H9 (cell line): ENCODE data around the gene CD79B. TPM values are rescaled to one million over a fixed set of nuclear protein-coding genes. Genes with fewer than 3 reads are reported as not detected.
A peak's percentile ranks its signal among the peaks of the same experiment; 100 is the strongest.

Source experiments
- DNase-seq: peaks from one replicate; pipeline ENCODE4 v3.0.0-alpha.2; 2017
- H2AFZ ChIP-seq: one replicate; pipeline ENCODE4 v1.6.1; 2013; ENCODE audit warnings: mild to moderate bottlenecking, low read length, control low read depth, moderate library complexity
- H2AK5ac ChIP-seq: 2 replicates; pipeline ENCODE4 v1.6.1; 2013; ENCODE audit warnings: low read length, control low read depth, mixed read lengths; ENCODE audit not compliant: insufficient read length
- H2BK120ac ChIP-seq: one replicate; pipeline ENCODE4 v1.6.1; 2013; ENCODE audit warnings: low read depth, mild to moderate bottlenecking, low read length, control low read depth, inconsistent platforms; ENCODE audit not compliant: poor library complexity, severe bottlenecking
- H2BK12ac ChIP-seq: 2 replicates; pipeline ENCODE4 v1.6.1; 2013; ENCODE audit warnings: low read length, control low read depth, mixed read lengths, low read depth; ENCODE audit not compliant: insufficient read length
- H2BK15ac ChIP-seq: 2 replicates; pipeline ENCODE4 v1.6.1; 2013; ENCODE audit warnings: low read depth, low read length, control low read depth
- H2BK20ac ChIP-seq: one replicate; pipeline ENCODE4 v1.6.1; 2013; ENCODE audit warnings: low read depth, mild to moderate bottlenecking, low read length, control low read depth, inconsistent platforms; ENCODE audit not compliant: poor library complexity, severe bottlenecking
- H2BK5ac ChIP-seq: 2 replicates; pipeline ENCODE4 v1.6.1; 2013; ENCODE audit warnings: low read length, control low read depth, mixed read lengths; ENCODE audit not compliant: insufficient read length
- H3K14ac ChIP-seq: 2 replicates; pipeline ENCODE4 v1.6.1; 2013; ENCODE audit warnings: low read length, control low read depth; ENCODE audit not compliant: insufficient read depth
- H3K18ac ChIP-seq: 2 replicates; pipeline ENCODE4 v1.6.1; 2013; ENCODE audit warnings: low read depth, mild to moderate bottlenecking, mixed read lengths, low read length, control low read depth; ENCODE audit not compliant: insufficient read length
- H3K23ac ChIP-seq: 2 replicates; pipeline ENCODE4 v1.6.1; 2013; ENCODE audit warnings: low read length, control low read depth, mixed read lengths, low read depth; ENCODE audit not compliant: insufficient read length
- H3K23me2 ChIP-seq: 2 replicates; pipeline ENCODE4 v1.6.1; 2013; ENCODE audit warnings: low read depth, mild to moderate bottlenecking, mixed read lengths, low read length, control low read depth; ENCODE audit not compliant: insufficient read length, poor library complexity, severe bottlenecking
- H3K27ac ChIP-seq: 2 replicates; pipeline ENCODE4 v1.5.1; 2013; ENCODE audit warnings: low read length, control low read depth, mixed read lengths, low read depth; ENCODE audit not compliant: insufficient read length
- H3K27me3 ChIP-seq: 2 replicates; pipeline ENCODE4 v1.6.1; 2013; ENCODE audit warnings: low read length, control low read depth, inconsistent platforms; ENCODE audit not compliant: insufficient read depth
- H3K4ac ChIP-seq: 2 replicates; pipeline ENCODE4 v1.6.1; 2013; ENCODE audit warnings: low read depth, mild to moderate bottlenecking, control low read depth, inconsistent platforms, low read length, moderate library complexity
- H3K4me1 ChIP-seq: 2 replicates; pipeline ENCODE4 v1.6.1; 2013; ENCODE audit warnings: low read length, control low read depth, inconsistent platforms; ENCODE audit not compliant: insufficient read depth
- H3K4me2 ChIP-seq: 2 replicates; pipeline ENCODE4 v1.6.1; 2013; ENCODE audit warnings: low read length, control low read depth, mixed read lengths; ENCODE audit not compliant: insufficient read length, insufficient read depth
- H3K56ac ChIP-seq: 2 replicates; pipeline ENCODE4 v1.6.1; 2013; ENCODE audit warnings: low read depth, mild to moderate bottlenecking, mixed read lengths, low read length, control low read depth; ENCODE audit not compliant: insufficient read length
- H3K79me1 ChIP-seq: 2 replicates; pipeline ENCODE4 v1.6.1; 2013; ENCODE audit warnings: low read depth, mild to moderate bottlenecking, moderate library complexity, low read length, control low read depth, inconsistent platforms; ENCODE audit not compliant: insufficient read depth, poor library complexity, severe bottlenecking
- H3K79me2 ChIP-seq: 2 replicates; pipeline ENCODE4 v1.6.1; 2013; ENCODE audit warnings: low read length, control low read depth, inconsistent platforms; ENCODE audit not compliant: insufficient read depth
- H3K9ac ChIP-seq: 2 replicates; pipeline ENCODE4 v1.6.1; 2013; ENCODE audit warnings: low read length, control low read depth, mixed read lengths; ENCODE audit not compliant: insufficient read length; ENCODE audit errors: extremely low read depth
- H3K9me3 ChIP-seq: one replicate; pipeline ENCODE4 v1.6.1; 2013; ENCODE audit warnings: low read depth, low read length, inconsistent platforms; ENCODE audit not compliant: control insufficient read depth
- H3T11ph ChIP-seq: one replicate; pipeline ENCODE4 v1.6.1; 2013; ENCODE audit warnings: mild to moderate bottlenecking, low read length, control low read depth, inconsistent platforms
- H4K20me1 ChIP-seq: one replicate; pipeline ENCODE4 v1.6.1; 2013; ENCODE audit not compliant: control insufficient read depth, insufficient read length, insufficient read depth
- H4K5ac ChIP-seq: 2 replicates; pipeline ENCODE4 v1.6.1; 2013; ENCODE audit warnings: low read depth, mild to moderate bottlenecking, mixed read lengths, low read length, control low read depth; ENCODE audit not compliant: insufficient read length
- H4K8ac ChIP-seq: replicated peaks from 2 replicates; pipeline ENCODE4 v1.6.1; 2013; ENCODE audit warnings: low read length, control low read depth, mixed read lengths, low read depth; ENCODE audit not compliant: insufficient read length
- H4K91ac ChIP-seq: 2 replicates; pipeline ENCODE4 v1.6.1; 2013; ENCODE audit warnings: low read depth, mild to moderate bottlenecking, moderate library complexity, mixed read lengths, low read length, control low read depth; ENCODE audit not compliant: insufficient read length
- H3K27ac Mint-ChIP-seq, 3 experiments: 2 replicates in 2 of 3; 3 replicates in 1 of 3; pipeline ENCODE4 v1.8.0; 2020 to 2021; ENCODE audit warnings: mixed read lengths in 3 of 3, mild to moderate bottlenecking in 1 of 3, moderate library complexity in 1 of 3
- H3K27me3 Mint-ChIP-seq: 2 replicates; pipeline ENCODE4 v1.8.0; 2021; ENCODE audit warnings: low read depth, mild to moderate bottlenecking, moderate library complexity, mixed read lengths
- H3K36me3 Mint-ChIP-seq, 3 experiments: 2 replicates in 2 of 3; 3 replicates in 1 of 3; pipeline ENCODE4 v1.8.0; 2020 to 2021; ENCODE audit warnings: low read depth in 3 of 3, mixed read lengths in 3 of 3; ENCODE audit not compliant: insufficient read depth in 1 of 3
- H3K4me1 Mint-ChIP-seq, 2 experiments: 2 replicates each; pipeline ENCODE4 v1.8.0; 2020; ENCODE audit warnings: mixed read lengths in 2 of 2
- H3K4me3 Mint-ChIP-seq, 2 experiments: 2 replicates in 1 of 2; 3 replicates in 1 of 2; pipeline ENCODE4 v1.8.0; 2020 to 2021; ENCODE audit warnings: mild to moderate bottlenecking in 2 of 2, mixed read lengths in 2 of 2, moderate library complexity in 1 of 2
- H3K9me3 Mint-ChIP-seq, 2 experiments: 2 replicates in 1 of 2; 3 replicates in 1 of 2; pipeline ENCODE4 v1.8.0; 2020; ENCODE audit warnings: mild to moderate bottlenecking in 2 of 2, mixed read lengths in 2 of 2, moderate library complexity in 1 of 2
- WGBS: extraction: QIAGEN DNeasy Blood & Tissue Kit; methylation state at CpG from one replicate; pipeline ENCODE4 v1.1.7; 2013; ENCODE audit warnings: missing lambda C conversion rate, low lambda C conversion rate, mixed read lengths; ENCODE audit not compliant: insufficient read length; ENCODE audit errors: extremely low coverage; 5-methylcytosine and 5-hydroxymethylcytosine counted together
- total RNA-seq: library from RNA; stranded (reverse); gene quantifications from 2 replicates; pipeline ENCODE4 v1.2.1, GENCODE V29; 2021
- TF ChIP-seq, protein P1 (sequence below): fragments of 200-600 bp; sonication (generic); conservative IDR thresholded peaks from 3 replicates; pipeline ENCODE4 v1.8.0; 2021; ENCODE audit warnings: antibody characterized with exemption, mild to moderate bottlenecking

The CD79B gene
- total RNA-seq, 1 experiment from 2014 or later = 0.96 TPM

DNA sequence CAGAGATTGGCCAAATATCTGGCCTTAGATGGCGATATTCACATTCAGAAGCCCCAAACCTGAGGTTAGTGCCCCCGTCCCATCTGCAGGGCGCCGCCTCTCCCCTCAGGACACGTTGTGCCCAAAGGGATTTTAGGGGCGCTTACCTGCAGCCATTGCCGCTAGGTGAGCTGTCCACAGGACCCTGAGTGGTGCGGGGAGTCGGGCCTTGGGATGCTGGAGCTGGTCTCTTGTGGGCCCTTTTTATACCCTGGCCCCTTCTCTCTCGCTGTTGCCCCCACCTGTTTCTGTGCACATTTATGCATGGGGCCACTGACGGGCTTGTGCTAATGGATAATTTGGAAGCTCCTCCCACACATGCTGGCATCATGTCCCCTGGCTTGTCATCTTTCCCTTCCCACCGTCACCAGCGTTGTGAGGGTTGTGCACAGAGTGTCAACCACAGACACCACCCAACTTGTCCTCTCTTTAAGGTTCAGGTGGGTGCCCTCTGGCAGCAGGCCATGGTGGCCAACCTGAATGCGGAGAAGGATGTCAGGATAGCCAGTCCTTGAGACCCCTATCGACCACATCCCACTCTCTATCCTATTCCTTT lies 21.0 kb downstream of the CD79B start, which contains the start of gene CSHL1:
CSHL1 (minus strand) TSS at position 218 of the 595 bp plus-strand sequence; CDS start at position 156, 62 bp downstream.
- Histone ChIP-seq H3K23me2 (no peaks in the 10 kb centered on the region), H2BK5ac (no peak within 1 kb of the TSS), H3K4me2 (peak within 1 kb of the TSS; percentile 2), H4K8ac (no peak within 1 kb of the TSS), H3K27ac (no peak within 1 kb of the TSS), H2BK120ac (no peak within 1 kb of the TSS), H2AFZ (no peak within 1 kb of the TSS), H4K5ac (no peak within 1 kb of the TSS), H3K79me1 (no peaks in the 10 kb centered on the region), H2AK5ac (no peak within 1 kb of the TSS), H4K20me1 (no peaks in the 10 kb centered on the region), H3K56ac (no peak within 1 kb of the TSS), H3K4me1 (no peaks in the 10 kb centered on the region; the same call in 1 of the 2 replicates), H3K9me3 (no peaks in the 10 kb centered on the region), H2BK20ac (no peak within 1 kb of the TSS), H3K4ac (no peak within 1 kb of the TSS), H3K79me2 (no peaks in the 10 kb centered on the region), H4K91ac (no peak within 1 kb of the TSS), H3K23ac (no peak within 1 kb of the TSS), H3K27me3 (no peaks in the 10 kb centered on the region), H3T11ph (no peak within 1 kb of the TSS), H2BK15ac (no peak within 1 kb of the TSS), H3K14ac (no peak within 1 kb of the TSS), H3K18ac (no peak within 1 kb of the TSS), H3K9ac (no peak within 1 kb of the TSS), H2BK12ac (no peak within 1 kb of the TSS)
- WGBS = no CpG with 5 or more reads among the region's 15 CpGs
- TF ChIP-seq, protein P1, sequence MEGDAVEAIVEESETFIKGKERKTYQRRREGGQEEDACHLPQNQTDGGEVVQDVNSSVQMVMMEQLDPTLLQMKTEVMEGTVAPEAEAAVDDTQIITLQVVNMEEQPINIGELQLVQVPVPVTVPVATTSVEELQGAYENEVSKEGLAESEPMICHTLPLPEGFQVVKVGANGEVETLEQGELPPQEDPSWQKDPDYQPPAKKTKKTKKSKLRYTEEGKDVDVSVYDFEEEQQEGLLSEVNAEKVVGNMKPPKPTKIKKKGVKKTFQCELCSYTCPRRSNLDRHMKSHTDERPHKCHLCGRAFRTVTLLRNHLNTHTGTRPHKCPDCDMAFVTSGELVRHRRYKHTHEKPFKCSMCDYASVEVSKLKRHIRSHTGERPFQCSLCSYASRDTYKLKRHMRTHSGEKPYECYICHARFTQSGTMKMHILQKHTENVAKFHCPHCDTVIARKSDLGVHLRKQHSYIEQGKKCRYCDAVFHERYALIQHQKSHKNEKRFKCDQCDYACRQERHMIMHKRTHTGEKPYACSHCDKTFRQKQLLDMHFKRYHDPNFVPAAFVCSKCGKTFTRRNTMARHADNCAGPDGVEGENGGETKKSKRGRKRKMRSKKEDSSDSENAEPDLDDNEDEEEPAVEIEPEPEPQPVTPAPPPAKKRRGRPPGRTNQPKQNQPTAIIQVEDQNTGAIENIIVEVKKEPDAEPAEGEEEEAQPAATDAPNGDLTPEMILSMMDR = no peak
- no peak for DNase-seq
- Mint-ChIP-seq H3K27me3 (peaks cover 11% of the 10 kb centered on the region), H3K4me1 (peaks cover 12 to 25% of the 10 kb centered on the region in 2 experiments), H3K4me3 (no peak within 1 kb of the TSS), H3K9me3 (no peaks in the 10 kb centered on the region; a peak in 1 of 5 replicates), H3K36me3 (no peaks in the 10 kb centered on the region), H3K27ac (no peak within 1 kb of the TSS; a peak in 1 of 7 replicates)
